Transverse colon (tissue), 3 donors: ENCODE results near the gene HSD11B2.

Source experiments
- CTCF ChIP-seq, 5 experiments: fragments of 200-600 bp in 3 of 5; fragments of 450-650 bp in 2 of 5; sonication (generic) in 3 of 5; IDR thresholded peaks; 1 replicate in 2 of 5; 2 replicates in 3 of 5; pipeline ENCODE4 v1.5.1; 2016 to 2017; ENCODE audit warnings: antibody characterized with exemption in 5 of 5, inconsistent platforms in 3 of 5, mild to moderate bottlenecking in 2 of 5, moderate library complexity in 1 of 5
- EP300 ChIP-seq: sonication (generic); formaldehyde crosslinking; IDR thresholded peaks from one replicate; pipeline ENCODE4 v1.6.1; 2017; ENCODE audit warnings: antibody characterized with exemption, low read depth

DNA sequence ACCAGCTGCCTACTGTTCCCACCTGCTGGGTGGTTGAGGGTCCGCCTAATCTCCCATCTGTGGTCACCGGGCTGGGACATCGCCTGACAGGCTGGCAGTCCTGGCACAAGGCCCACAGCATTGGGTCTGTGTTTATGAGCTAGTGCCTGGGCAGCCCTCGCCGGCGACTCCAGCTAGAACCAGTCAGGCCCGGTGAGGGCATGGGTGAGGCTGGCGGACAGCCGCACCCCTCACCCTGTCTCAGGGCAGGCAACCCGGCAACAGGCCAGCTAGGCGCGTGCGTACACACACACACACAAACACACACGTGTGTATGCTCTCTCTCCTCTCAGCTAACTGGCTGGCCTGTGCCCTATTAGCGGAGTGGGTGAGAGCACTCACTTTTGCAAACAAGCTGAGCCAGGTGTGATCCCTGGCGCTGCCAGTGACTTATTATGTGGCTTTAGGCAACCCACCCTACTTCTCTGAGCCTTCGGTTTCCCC, 10.4 kb downstream of the HSD11B2 start:
- TF ChIP-seq CTCF (IDR thresholded peaks at IDR 0.05) (no peak), EP300 (peak; percentile 96)
